GM21528 (cell line): ENCODE data around the gene GPC3.
"Not testable (repeated sequence)": the region's sequence is repeated elsewhere in the genome, so short reads cannot be mapped to it uniquely, and the experiment has no call there.

Experiments
- ATAC-seq: cut with Tn5 transposase; IDR thresholded peaks from one replicate; pipeline ENCODE4 v1.9.1; 2021; ENCODE audit warnings: mild to moderate bottlenecking, moderate library complexity; ENCODE audit not compliant: unreplicated experiment, low FRiP score

GPC3 gene

GRCh38 chrX:133999031-133999705 lies 13.8 kb upstream of the GPC3 start:
- no peak for ATAC-seq

- no peak for ATAC-seq
Measured at GRCh38 chrX:133995759-133996158, 10.4 kb upstream of the GPC3 start.

GRCh38 chrX:133994576-133994975 lies 9.2 kb upstream of the GPC3 start:
- ATAC-seq, result no peak

GRCh38 chrX:133992882-133993281 lies 7.5 kb upstream of the GPC3 start:
- no peak for ATAC-seq

GRCh38 chrX:133991814-133992213 lies 6.4 kb upstream of the GPC3 start:
- no peak for ATAC-seq

GRCh38 chrX:133991057-133991456 lies 5.7 kb upstream of the GPC3 start:
- not testable (repeated sequence) for ATAC-seq

GRCh38 chrX:133989993-133990392 lies 4.6 kb upstream of the GPC3 start:
- ATAC-seq, result no peak

- ATAC-seq, result no peak
Measured at GRCh38 chrX:133989490-133989889, 4.1 kb upstream of the GPC3 start.

- ATAC-seq, result no peak
Measured at GRCh38 chrX:133988010-133988409, 2.6 kb upstream of the GPC3 start.

GRCh38 chrX:133987188-133987587 lies 1.8 kb upstream of the GPC3 start:
- no peak for ATAC-seq

- ATAC-seq, result no peak
Measured at GRCh38 chrX:133985967-133986683, 731 bp upstream of the GPC3 start.

- no peak for ATAC-seq
Measured at GRCh38 chrX:133984857-133985163, 584 bp downstream of the GPC3 start.

GRCh38 chrX:133983974-133984845 lies 1.2 kb downstream of the GPC3 start:
- no peak for ATAC-seq

GRCh38 chrX:133983256-133983973 lies 2.0 kb downstream of the GPC3 start:
- ATAC-seq, result no peak

GRCh38 chrX:133981924-133982323 lies 3.5 kb downstream of the GPC3 start:
- ATAC-seq, result no peak

GRCh38 chrX:133980832-133981588 lies 4.4 kb downstream of the GPC3 start:
- ATAC-seq, result no peak

GRCh38 chrX:133980406-133980805 lies 5.0 kb downstream of the GPC3 start:
- no peak for ATAC-seq

- ATAC-seq, result no peak
Measured at GRCh38 chrX:133979641-133980230, 5.7 kb downstream of the GPC3 start.

GRCh38 chrX:133973704-133974103 lies 11.7 kb downstream of the GPC3 start:
- no peak for ATAC-seq

- ATAC-seq, result no peak
Measured at GRCh38 chrX:133972916-133973315, 12.5 kb downstream of the GPC3 start.
